Measurements from ENCODE around the gene FAM193B. TPM values are rescaled to one million over a fixed set of nuclear protein-coding genes. Genes with fewer than 3 reads are reported as not detected.

The FAM193B gene
- total RNA-seq, 1 donor from 2014 or later: 103 TPM

- no peak for TF ChIP-seq CTCF (conservative IDR thresholded peaks at IDR 0.05)
- DNase-seq (ENCODE audit: extremely low spot score, unreplicated experiment): no peak
These were observed 46.8 kb upstream of the FAM193B start for GRCh38 chr5:177601126-177601525.

GRCh38 chr5:177600508-177601018 lies 46.2 kb upstream of the FAM193B start:
- Mint-ChIP-seq H3K4me3 (peak overlapping the region; percentile 96), H3K9me3 (no peaks in the 10 kb centered on the region), H3K27ac (peak overlapping the region; percentile 91), H3K36me3 (peaks cover 12% of the 10 kb centered on the region), H3K27me3 (no peaks in the 10 kb centered on the region), H3K4me1 (ENCODE audit: unreplicated experiment) (peaks cover 14% of the 10 kb centered on the region)
- TF ChIP-seq CTCF (conservative IDR thresholded peaks at IDR 0.05): no peak
- DNase-seq (ENCODE audit: extremely low spot score, unreplicated experiment): no peak

More at GRCh38 chr5:177601126-177601525, 46.8 kb upstream of the FAM193B start:
- H3K4me1 Mint-ChIP-seq (ENCODE audit: unreplicated experiment): peaks cover 14% of the 10 kb centered on the region
- H3K36me3 Mint-ChIP-seq: peaks cover 9% of the 10 kb centered on the region
- H3K9me3 Mint-ChIP-seq: no peaks in the 10 kb centered on the region
- H3K27ac Mint-ChIP-seq: peak overlapping the region; percentile 91
- peak overlapping the region; percentile 96 for H3K4me3 Mint-ChIP-seq
- H3K27me3 Mint-ChIP-seq: no peaks in the 10 kb centered on the region

- H3K9me3 Mint-ChIP-seq: no peaks in the 10 kb centered on the region
- TF ChIP-seq CTCF (conservative IDR thresholded peaks at IDR 0.05): no peak
- peak within 1 kb of the TSS; percentile 96 for H3K4me3 Mint-ChIP-seq
- peak; percentile 90 for DNase-seq (ENCODE audit: extremely low spot score, unreplicated experiment)
- no peaks in the 10 kb centered on the region for H3K27me3 Mint-ChIP-seq
- H3K4me1 Mint-ChIP-seq (ENCODE audit: unreplicated experiment): peaks cover 14% of the 10 kb centered on the region
- H3K36me3 Mint-ChIP-seq: peaks cover 12% of the 10 kb centered on the region
- H3K27ac Mint-ChIP-seq: peak within 1 kb of the TSS; percentile 91
These were observed 45.6 kb upstream of the FAM193B start, which contains the start of gene B4GALT7 for GRCh38 chr5:177599731-177600507. B4GALT7 (plus strand) TSS chr5:177600132; CDS start chr5:177600211, 79 bp downstream.

- no peaks in the 10 kb centered on the region for H3K9me3 Mint-ChIP-seq
- H3K4me3 Mint-ChIP-seq: peak overlapping the region; percentile 84
- H3K27me3 Mint-ChIP-seq: no peaks in the 10 kb centered on the region
- no peak for TF ChIP-seq CTCF (conservative IDR thresholded peaks at IDR 0.05)
- H3K36me3 Mint-ChIP-seq: peaks cover 15% of the 10 kb centered on the region
- no peak for DNase-seq (ENCODE audit: extremely low spot score, unreplicated experiment)
- H3K27ac Mint-ChIP-seq: peak overlapping the region; percentile 58
- peaks cover 11% of the 10 kb centered on the region for H3K4me1 Mint-ChIP-seq (ENCODE audit: unreplicated experiment)
These were observed 44.1 kb upstream of the FAM193B start for GRCh38 chr5:177598477-177598876.

GRCh38 chr5:177596775-177597238 lies 42.4 kb upstream of the FAM193B start:
- Mint-ChIP-seq H3K9me3 (no peaks in the 10 kb centered on the region), H3K36me3 (peaks cover 19% of the 10 kb centered on the region), H3K27ac (no peak overlapping the region), H3K4me1 (ENCODE audit: unreplicated experiment) (peaks cover 9% of the 10 kb centered on the region), H3K27me3 (no peaks in the 10 kb centered on the region), H3K4me3 (no peak overlapping the region)
- no peak for DNase-seq (ENCODE audit: extremely low spot score, unreplicated experiment)
- no peak for TF ChIP-seq CTCF (conservative IDR thresholded peaks at IDR 0.05)

Data from type B pancreatic cell (in vitro differentiated cells).